ENCODE measurements around the gene ZNF462.

Gene ZNF462

DNA sequence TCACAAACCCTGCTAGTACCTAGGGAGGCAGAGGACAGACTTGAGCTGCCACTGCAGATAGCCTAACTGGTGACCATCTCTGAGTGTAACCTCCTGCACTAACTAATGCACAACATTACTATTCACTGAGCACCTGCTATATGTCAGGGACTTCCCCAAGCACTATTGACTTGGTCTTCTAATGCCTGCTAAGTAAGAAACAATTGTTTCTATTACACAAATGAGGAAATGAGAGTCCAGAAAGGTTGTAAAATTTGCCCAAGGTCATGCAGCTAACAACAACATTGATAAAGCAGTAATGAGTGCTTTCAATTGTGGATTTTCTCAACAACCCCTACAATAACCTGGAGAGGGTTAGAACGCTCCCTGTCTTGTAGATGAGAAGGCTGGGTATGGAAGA is 183.7 kb downstream of the ZNF462 start:
- TF ChIP-seq, protein P1, sequence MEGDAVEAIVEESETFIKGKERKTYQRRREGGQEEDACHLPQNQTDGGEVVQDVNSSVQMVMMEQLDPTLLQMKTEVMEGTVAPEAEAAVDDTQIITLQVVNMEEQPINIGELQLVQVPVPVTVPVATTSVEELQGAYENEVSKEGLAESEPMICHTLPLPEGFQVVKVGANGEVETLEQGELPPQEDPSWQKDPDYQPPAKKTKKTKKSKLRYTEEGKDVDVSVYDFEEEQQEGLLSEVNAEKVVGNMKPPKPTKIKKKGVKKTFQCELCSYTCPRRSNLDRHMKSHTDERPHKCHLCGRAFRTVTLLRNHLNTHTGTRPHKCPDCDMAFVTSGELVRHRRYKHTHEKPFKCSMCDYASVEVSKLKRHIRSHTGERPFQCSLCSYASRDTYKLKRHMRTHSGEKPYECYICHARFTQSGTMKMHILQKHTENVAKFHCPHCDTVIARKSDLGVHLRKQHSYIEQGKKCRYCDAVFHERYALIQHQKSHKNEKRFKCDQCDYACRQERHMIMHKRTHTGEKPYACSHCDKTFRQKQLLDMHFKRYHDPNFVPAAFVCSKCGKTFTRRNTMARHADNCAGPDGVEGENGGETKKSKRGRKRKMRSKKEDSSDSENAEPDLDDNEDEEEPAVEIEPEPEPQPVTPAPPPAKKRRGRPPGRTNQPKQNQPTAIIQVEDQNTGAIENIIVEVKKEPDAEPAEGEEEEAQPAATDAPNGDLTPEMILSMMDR (IDR thresholded peaks at IDR 0.05; ENCODE audit: extremely low read depth, insufficient read depth, missing control alignments): no peak

DNA sequence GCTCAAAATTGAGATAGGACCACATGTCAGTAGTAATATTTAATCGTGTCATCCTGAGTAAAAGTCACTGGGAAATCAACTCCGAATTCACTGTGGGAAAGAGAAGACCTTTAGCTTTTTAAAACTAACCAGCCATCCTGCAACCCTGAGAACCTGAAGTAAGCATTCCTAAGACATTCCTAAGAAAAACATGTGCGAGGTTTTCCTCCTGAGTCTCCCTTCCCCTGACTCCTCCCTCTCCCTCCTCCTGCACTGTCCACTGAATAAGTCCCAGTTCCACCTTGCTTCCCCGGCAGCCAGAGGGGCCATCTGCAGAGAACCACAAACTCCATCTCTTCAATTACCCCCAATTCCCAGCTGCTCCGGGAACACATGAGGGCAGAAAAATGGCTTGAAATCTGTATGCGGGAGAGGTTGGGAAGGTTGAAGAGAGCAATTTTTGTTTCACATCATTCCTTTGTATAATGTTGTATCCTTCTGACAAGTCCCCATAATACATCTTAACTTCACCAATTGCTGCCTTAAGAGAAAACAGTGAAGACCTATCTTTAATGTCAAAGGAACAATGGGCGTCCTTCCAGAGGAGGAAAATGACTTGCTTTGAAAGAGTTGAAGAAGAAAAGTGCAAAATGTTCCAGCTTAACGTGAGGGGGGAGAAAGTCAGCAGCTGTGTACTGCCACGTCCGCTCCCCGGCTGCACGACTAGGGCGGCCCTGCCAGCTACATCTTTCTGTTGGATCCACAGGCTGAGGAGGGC is 186.3 kb downstream of the ZNF462 start:
- DNase-seq (ENCODE audit: low spot score): no peak
- TF ChIP-seq, protein P1 (IDR thresholded peaks at IDR 0.05; ENCODE audit: extremely low read depth, insufficient read depth, missing control alignments): no peak
- in situ Hi-C loops (cut with MboI; ENCODE audit: low pct_unique_long_range_greater_than_20kb, low sequenced_read_pairs, unreplicated experiment): no loop called here

More for the DNA sequence above, 183.7 kb downstream of the ZNF462 start:
- peak; percentile 19 for DNase-seq (ENCODE audit: low spot score)
- in situ Hi-C loops (cut with MboI; ENCODE audit: low pct_unique_long_range_greater_than_20kb, low sequenced_read_pairs, unreplicated experiment): no loop called here

DNA sequence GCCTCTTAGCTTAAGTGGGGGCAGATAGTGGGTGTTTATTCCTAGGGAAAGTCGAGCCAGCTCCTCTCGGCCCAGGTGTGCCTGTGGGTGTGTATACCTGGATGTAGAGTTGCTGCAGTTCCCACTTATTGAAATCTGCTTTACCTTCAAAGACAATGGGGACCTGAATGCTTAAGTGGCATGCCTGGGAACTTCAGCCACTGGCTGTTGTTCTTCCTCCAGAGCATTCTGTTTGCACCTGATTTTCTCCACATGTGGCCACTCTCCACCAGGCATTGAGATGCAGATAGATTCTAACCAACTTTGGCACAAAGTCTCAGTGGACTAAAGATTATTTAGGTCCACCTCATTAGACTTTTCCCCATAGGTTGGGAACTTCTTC is 186.8 kb downstream of the ZNF462 start:
- DNase-seq (ENCODE audit: low spot score): no peak
- in situ Hi-C loops (cut with MboI; ENCODE audit: low pct_unique_long_range_greater_than_20kb, low sequenced_read_pairs, unreplicated experiment): no loop called here
- TF ChIP-seq, protein P1 (IDR thresholded peaks at IDR 0.05; ENCODE audit: extremely low read depth, insufficient read depth, missing control alignments): no peak

DNA sequence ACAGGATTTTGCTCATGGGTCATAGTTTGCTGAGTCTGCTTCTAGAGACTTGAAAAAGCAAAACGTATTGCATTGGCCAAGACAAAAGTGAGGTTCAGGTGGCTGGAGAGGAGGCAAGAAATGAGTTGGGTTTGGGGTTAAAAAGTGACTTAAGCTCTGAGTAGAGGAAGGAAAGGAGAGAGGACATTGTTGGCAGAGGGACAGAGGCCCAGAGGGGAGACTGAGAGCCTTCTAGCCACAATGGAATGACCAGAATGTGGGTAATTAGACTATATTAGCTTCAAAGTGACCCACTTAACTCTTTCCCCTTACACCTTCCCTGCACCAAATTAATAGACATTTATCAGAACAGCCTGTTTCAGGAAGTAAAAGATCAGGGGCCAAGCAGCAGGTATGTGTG is 188.4 kb downstream of the ZNF462 start:
- DNase-seq (ENCODE audit: low spot score): no peak
- in situ Hi-C loops (cut with MboI; ENCODE audit: low pct_unique_long_range_greater_than_20kb, low sequenced_read_pairs, unreplicated experiment): no loop called here
- TF ChIP-seq, protein P1 (IDR thresholded peaks at IDR 0.05; ENCODE audit: extremely low read depth, insufficient read depth, missing control alignments): no peak

DNA sequence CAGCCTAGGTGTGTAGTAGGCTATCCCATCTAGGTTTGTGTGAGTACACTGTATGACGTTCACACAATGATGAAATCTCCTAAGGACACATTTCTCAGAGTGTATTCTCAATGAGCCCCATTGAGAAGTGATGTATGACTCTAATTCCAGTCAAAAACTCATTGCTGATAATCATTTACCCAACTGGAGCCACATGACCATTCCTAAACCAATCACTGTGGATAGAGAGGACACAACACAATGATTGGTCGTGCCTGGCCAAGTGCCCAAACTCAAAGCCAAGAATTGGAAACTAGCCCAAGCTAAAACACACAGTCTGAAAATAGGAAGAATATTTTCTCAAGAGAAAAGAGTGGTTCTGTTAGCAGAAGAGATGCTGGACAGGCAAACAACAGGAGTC is 191.2 kb downstream of the ZNF462 start:
- in situ Hi-C loops (cut with MboI; ENCODE audit: low pct_unique_long_range_greater_than_20kb, low sequenced_read_pairs, unreplicated experiment): no loop called here
- no peak for DNase-seq (ENCODE audit: low spot score)
- TF ChIP-seq, protein P1 (IDR thresholded peaks at IDR 0.05; ENCODE audit: extremely low read depth, insufficient read depth, missing control alignments): no peak

DNA sequence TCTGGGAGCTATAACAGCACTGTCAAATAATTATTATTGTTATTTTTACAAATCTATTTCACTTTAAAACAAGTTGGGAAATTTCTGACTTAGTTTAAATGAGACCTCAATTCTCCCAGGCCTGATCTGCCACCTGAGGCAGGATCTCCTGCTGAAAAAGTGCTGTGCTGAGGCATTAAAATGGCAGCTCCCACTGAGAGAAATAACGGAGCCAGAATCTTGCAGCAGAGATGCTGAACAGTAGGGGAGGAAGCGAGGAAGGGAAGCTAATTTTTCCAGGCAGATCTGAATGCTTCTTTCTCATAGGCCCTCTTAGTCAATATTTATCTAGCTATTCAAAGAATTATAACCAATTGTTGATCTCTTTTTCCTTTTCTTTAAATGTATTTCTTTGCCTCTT is 196.3 kb downstream of the ZNF462 start:
- in situ Hi-C loops (cut with MboI; ENCODE audit: low pct_unique_long_range_greater_than_20kb, low sequenced_read_pairs, unreplicated experiment): no loop called here
- TF ChIP-seq, protein P1 (IDR thresholded peaks at IDR 0.05; ENCODE audit: extremely low read depth, insufficient read depth, missing control alignments): no peak
- no peak for DNase-seq (ENCODE audit: low spot score)

All from GM13977 (cell line).